Neural progenitor cell (in vitro differentiated cells): ENCODE measurements around the gene GCNT2. TPM values are rescaled to one million over a fixed set of nuclear protein-coding genes. Genes with fewer than 3 reads are reported as not detected.

Source experiments
- DNase-seq: peaks from one replicate; pipeline ENCODE4 v3.0.0-alpha.2; 2016; ENCODE audit warnings: low spot score
- H2AFZ ChIP-seq: fragments of 200-600 bp; sonication (generic); replicated peaks from 2 replicates; pipeline ENCODE4 v1.6.1; 2016; ENCODE audit warnings: antibody characterized with exemption
- H3F3A ChIP-seq: fragments of 200-600 bp; sonication (generic); 2 replicates; pipeline ENCODE4 v1.6.1; 2016; ENCODE audit warnings: antibody characterized with exemption, low read depth
- H3K27ac ChIP-seq: fragments of 200-600 bp; sonication (generic); 2 replicates; pipeline ENCODE4 v1.5.1; 2016; ENCODE audit warnings: mild to moderate bottlenecking
- H3K27me3 ChIP-seq: fragments of 200-600 bp; sonication (generic); 2 replicates; pipeline ENCODE4 v1.6.1; 2016; ENCODE audit warnings: mild to moderate bottlenecking, moderate library complexity
- H3K36me3 ChIP-seq: fragments of 200-600 bp; sonication (generic); 2 replicates; pipeline ENCODE4 v1.5.1; 2016
- H3K4me1 ChIP-seq: fragments of 200-600 bp; sonication (generic); 2 replicates; pipeline ENCODE4 v1.6.1; 2016; ENCODE audit warnings: mixed run types
- H3K4me2 ChIP-seq: fragments of 200-600 bp; sonication (generic); 2 replicates; pipeline ENCODE4 v1.6.1; 2016
- H3K4me3 ChIP-seq: fragments of 200-600 bp; sonication (generic); 2 replicates; pipeline ENCODE4 v1.5.1; 2016
- H3K79me2 ChIP-seq: fragments of 200-600 bp; sonication (generic); 2 replicates; pipeline ENCODE4 v1.6.1; 2016; ENCODE audit warnings: low read depth
- H3K9ac ChIP-seq: fragments of 200-600 bp; sonication (generic); 2 replicates; pipeline ENCODE4 v1.6.1; 2016
- H3K9me3 ChIP-seq: fragments of 200-600 bp; sonication (generic); 2 replicates; pipeline ENCODE4 v1.5.1; 2016; ENCODE audit warnings: low read depth
- H4K20me1 ChIP-seq: fragments of 200-600 bp; sonication (generic); 2 replicates; pipeline ENCODE4 v1.6.1; 2016; ENCODE audit warnings: low read depth
- H3K27ac Mint-ChIP-seq: 3 replicates; pipeline ENCODE4 v1.8.0; 2021; ENCODE audit warnings: mixed read lengths
- H3K27me3 Mint-ChIP-seq: 2 replicates; pipeline ENCODE4 v1.8.0; 2022; ENCODE audit warnings: low read depth, mild to moderate bottlenecking, inconsistent platforms, moderate library complexity, mixed read lengths; ENCODE audit not compliant: insufficient read depth
- H3K36me3 Mint-ChIP-seq: 3 replicates; pipeline ENCODE4 v1.8.0; 2021; ENCODE audit warnings: mixed read lengths
- H3K4me1 Mint-ChIP-seq: 3 replicates; pipeline ENCODE4 v1.8.0; 2021; ENCODE audit warnings: mixed read lengths
- H3K4me3 Mint-ChIP-seq: 3 replicates; pipeline ENCODE4 v1.8.0; 2021; ENCODE audit warnings: mild to moderate bottlenecking, moderate library complexity, mixed read lengths
- H3K9me3 Mint-ChIP-seq: 3 replicates; pipeline ENCODE4 v1.8.0; 2020; ENCODE audit warnings: mixed read lengths
- EZH2 ChIP-seq: fragments of 200-600 bp; sonication (generic); IDR thresholded peaks from 2 replicates; pipeline ENCODE4 v1.6.1; 2017; ENCODE audit warnings: antibody characterized with exemption, mild to moderate bottlenecking, moderate library complexity
- EZH2phosphoT487 ChIP-seq: fragments of 200-600 bp; sonication (generic); IDR thresholded peaks from 2 replicates; pipeline ENCODE4 v1.6.1; 2017; ENCODE audit warnings: antibody characterized with exemption
- total RNA-seq: library from RNA; depleted of rRNA; stranded (reverse); fragments of >200 nt; gene quantifications from 2 replicates; pipeline ENCODE4 v1.2.3, GENCODE V29; 2015; ENCODE audit warnings: low replicate concordance
- TF ChIP-seq, protein P1 (sequence below): fragments of 200-600 bp; sonication (generic); IDR thresholded peaks from 2 replicates; pipeline ENCODE4 v1.5.1; 2017; ENCODE audit warnings: antibody characterized with exemption, mild to moderate bottlenecking

GCNT2 gene
- total RNA-seq, 1 donor from 2014 or later, result 48.4 TPM

DNA sequence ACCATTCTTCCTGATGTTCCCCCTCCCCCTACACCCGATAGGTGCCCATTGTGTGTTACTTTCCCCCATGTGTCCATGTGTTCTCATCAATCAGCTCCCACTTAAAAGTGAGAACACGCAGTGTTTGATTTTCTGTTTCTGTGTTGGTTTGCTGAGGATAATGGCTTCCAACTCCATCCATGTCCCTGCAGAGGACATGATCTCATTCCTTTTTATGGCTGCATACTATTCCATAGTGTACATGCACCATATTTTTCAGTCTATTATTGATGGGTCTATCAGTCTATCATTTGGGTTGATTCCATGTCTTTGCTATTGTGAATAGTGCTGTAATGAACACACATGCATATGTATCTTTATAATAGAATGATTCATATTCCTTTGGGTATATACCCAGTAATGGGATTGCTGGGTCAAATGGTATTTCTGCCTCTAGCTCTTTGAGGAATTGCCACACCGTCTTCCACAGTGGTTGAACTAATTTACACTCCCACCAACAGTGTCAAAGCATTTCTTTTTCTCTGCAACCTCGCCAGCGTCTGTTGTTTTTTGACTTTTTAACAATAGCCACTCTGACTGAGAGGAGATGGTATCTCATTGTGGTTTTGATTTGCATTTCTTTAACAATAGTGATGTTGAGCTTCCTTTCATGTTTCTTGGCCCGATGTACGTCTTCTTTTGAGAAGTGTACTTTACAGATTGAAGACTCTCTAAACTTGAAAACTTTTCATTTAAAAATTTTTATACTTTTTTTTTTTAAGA is 41.0 kb upstream of the GCNT2 start:
- Mint-ChIP-seq H3K4me3 (no peak overlapping the region), H3K27ac (no peak overlapping the region)

DNA sequence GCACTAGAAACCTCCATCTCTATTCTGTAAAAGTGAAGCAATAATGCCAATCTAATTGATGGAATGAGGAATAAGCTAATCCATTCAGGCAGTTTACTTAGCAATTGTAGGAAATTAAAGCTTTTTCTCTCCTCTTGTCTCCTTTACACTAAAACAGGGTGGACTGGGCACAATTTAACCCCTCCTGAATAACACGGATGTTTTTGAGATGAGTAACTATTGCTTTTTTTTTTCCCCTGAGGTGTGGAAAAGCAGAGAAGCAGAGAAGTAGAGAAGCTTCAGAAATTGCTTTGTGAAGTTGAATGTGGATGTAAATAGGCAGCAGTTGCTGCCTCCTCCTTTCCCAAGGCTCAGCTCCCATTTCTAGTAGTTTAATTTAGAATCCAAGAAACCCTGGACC is 40.0 kb upstream of the GCNT2 start:
- no peaks in the 10 kb centered on the region for H3K9me3 Mint-ChIP-seq
- Histone ChIP-seq H3K36me3 (no peaks in the 10 kb centered on the region), H3K4me1 (no peaks in the 10 kb centered on the region), H3K79me2 (no peaks in the 10 kb centered on the region), H3K4me3 (no peak overlapping the region), H3K9ac (no peak overlapping the region), H2AFZ (peak overlapping the region; percentile 56), H3F3A (peaks cover 7% of the 10 kb centered on the region), H4K20me1 (no peaks in the 10 kb centered on the region), H3K9me3 (no peaks in the 10 kb centered on the region), H3K27me3 (no peaks in the 10 kb centered on the region), H3K27ac (no peak overlapping the region), H3K4me2 (no peak overlapping the region)
- DNase-seq, result no peak
- no peak overlapping the region for H3K4me3 Mint-ChIP-seq
- no peak overlapping the region for H3K27ac Mint-ChIP-seq
- peaks cover 6% of the 10 kb centered on the region for H3K27me3 Mint-ChIP-seq
- TF ChIP-seq, protein P1, sequence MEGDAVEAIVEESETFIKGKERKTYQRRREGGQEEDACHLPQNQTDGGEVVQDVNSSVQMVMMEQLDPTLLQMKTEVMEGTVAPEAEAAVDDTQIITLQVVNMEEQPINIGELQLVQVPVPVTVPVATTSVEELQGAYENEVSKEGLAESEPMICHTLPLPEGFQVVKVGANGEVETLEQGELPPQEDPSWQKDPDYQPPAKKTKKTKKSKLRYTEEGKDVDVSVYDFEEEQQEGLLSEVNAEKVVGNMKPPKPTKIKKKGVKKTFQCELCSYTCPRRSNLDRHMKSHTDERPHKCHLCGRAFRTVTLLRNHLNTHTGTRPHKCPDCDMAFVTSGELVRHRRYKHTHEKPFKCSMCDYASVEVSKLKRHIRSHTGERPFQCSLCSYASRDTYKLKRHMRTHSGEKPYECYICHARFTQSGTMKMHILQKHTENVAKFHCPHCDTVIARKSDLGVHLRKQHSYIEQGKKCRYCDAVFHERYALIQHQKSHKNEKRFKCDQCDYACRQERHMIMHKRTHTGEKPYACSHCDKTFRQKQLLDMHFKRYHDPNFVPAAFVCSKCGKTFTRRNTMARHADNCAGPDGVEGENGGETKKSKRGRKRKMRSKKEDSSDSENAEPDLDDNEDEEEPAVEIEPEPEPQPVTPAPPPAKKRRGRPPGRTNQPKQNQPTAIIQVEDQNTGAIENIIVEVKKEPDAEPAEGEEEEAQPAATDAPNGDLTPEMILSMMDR, result no peak
- H3K36me3 Mint-ChIP-seq, result no peaks in the 10 kb centered on the region
- H3K4me1 Mint-ChIP-seq, result peaks cover 2% of the 10 kb centered on the region

More for the DNA sequence above, 41.0 kb upstream of the GCNT2 start:
- Histone ChIP-seq H4K20me1 (no peaks in the 10 kb centered on the region), H3K9ac (no peak overlapping the region), H3F3A (peaks cover 7% of the 10 kb centered on the region), H3K27ac (no peak overlapping the region), H3K4me3 (no peak overlapping the region), H3K9me3 (no peaks in the 10 kb centered on the region), H3K36me3 (no peaks in the 10 kb centered on the region), H3K4me2 (no peak overlapping the region), H3K79me2 (no peaks in the 10 kb centered on the region), H3K27me3 (no peaks in the 10 kb centered on the region), H3K4me1 (no peaks in the 10 kb centered on the region), H2AFZ (no peak overlapping the region)
- peaks cover 6% of the 10 kb centered on the region for H3K27me3 Mint-ChIP-seq
- no peaks in the 10 kb centered on the region for H3K9me3 Mint-ChIP-seq
- H3K36me3 Mint-ChIP-seq, result no peaks in the 10 kb centered on the region
- DNase-seq, result no peak
- TF ChIP-seq, protein P1, result no peak
- TF ChIP-seq EZH2phosphoT487 (no peak), EZH2 (no peak)
- peaks cover 2% of the 10 kb centered on the region for H3K4me1 Mint-ChIP-seq

DNA sequence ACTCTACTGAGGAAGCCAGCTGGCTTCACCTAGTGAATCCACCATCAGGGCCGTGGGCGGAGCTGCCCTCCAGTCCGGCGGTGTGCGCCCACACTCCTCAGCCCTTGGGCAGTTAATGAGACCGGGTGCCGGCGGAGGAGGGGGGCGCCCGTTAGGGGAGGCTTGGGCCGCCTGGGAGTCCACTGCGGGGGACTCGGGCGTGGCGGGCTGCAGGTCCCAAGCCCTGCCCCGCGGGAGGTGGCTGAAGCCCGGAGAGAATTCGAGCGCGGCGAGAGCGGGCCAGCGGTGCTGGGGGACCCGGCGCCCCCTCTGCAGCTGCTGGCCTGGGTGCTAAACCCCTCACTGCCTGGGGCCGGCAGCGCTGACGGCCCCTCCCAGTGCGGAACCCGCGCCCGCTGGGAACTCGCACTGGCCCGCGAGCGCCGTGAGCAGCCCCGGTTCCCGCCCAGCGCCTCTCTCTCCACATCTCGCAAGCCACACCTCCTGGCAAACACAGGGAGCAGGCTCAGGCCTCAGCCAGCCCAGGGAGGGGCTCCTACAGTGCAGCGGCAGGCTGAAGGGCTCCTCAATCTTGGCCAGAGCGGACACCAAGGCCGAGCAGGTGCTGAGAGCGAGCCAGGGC is 38.4 kb upstream of the GCNT2 start:
- Histone ChIP-seq H2AFZ (no peak overlapping the region), H3K27ac (no peak overlapping the region), H3K4me2 (no peak overlapping the region), H3K79me2 (no peaks in the 10 kb centered on the region), H3K4me1 (no peaks in the 10 kb centered on the region), H3F3A (peaks cover 7% of the 10 kb centered on the region), H3K36me3 (no peaks in the 10 kb centered on the region), H3K27me3 (peaks cover 4% of the 10 kb centered on the region), H3K9me3 (no peaks in the 10 kb centered on the region), H3K9ac (no peak overlapping the region), H4K20me1 (no peaks in the 10 kb centered on the region), H3K4me3 (no peak overlapping the region)
- DNase-seq, result no peak
- Mint-ChIP-seq H3K9me3 (no peaks in the 10 kb centered on the region), H3K27ac (no peak overlapping the region), H3K4me1 (peaks cover 2% of the 10 kb centered on the region), H3K4me3 (no peak overlapping the region), H3K27me3 (peaks cover 9% of the 10 kb centered on the region), H3K36me3 (no peaks in the 10 kb centered on the region)
- TF ChIP-seq EZH2 (no peak), EZH2phosphoT487 (no peak)
- TF ChIP-seq, protein P1, result no peak
